Cerebellar nuclear complex (tissue), 1 donor: ENCODE results near the gene FOXN3.
"Not testable (repeated sequence)": the region's sequence is repeated elsewhere in the genome, so short reads cannot be mapped to it uniquely, and the experiment has no call there.

ENCODE experiments used
- DNase-seq, 2 experiments: peaks; one replicate each; lab custom pipeline; 2025; lab: John Stamatoyannopoulos, UW

The FOXN3 gene

DNA sequence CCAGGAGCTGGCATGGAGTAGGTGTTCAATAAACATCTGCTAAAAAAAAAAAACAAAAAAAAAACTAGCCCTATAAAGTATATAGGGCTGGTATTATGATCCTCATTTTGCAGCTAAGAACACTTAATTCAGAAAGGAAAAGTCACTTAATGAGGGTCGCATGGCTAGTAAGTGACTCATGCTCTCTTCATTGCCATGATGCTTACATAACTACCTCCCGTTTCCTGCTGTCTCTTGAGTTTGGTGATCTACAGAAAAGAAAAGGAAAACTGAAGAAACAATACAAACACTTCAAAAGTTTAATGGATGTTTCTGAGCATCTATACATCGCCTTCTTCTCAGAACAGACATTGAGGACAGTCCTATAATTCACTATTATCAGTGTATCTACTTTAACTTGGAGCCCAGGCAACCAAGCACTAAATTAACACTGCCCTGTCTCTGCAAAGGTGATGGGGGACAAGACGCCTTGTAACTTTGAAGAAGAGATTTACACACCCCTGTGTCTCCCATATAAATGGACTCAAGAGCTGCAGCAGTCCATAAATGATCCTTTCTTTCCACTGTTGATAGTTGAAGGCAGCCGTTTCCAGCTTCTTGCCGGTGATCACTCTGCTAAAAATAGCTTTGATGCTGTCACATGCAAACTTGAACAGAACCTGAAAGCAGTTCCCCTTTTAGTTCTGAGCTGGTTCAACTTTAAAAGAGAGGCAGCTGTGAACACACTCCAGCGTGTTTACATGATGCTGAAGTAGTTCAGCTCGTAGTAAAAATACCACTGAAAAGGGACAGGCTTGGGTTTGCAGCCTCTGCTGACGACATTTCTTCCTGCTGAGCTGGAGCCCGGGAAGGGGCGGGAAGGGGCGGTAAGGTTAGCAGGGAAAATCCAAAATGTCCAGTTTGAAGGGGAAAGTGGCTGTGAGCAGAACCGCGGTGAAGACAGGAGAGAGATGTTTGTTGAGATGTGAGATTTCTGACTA, 113.3 kb downstream of the FOXN3 start:
- DNase-seq, result no peak

DNA sequence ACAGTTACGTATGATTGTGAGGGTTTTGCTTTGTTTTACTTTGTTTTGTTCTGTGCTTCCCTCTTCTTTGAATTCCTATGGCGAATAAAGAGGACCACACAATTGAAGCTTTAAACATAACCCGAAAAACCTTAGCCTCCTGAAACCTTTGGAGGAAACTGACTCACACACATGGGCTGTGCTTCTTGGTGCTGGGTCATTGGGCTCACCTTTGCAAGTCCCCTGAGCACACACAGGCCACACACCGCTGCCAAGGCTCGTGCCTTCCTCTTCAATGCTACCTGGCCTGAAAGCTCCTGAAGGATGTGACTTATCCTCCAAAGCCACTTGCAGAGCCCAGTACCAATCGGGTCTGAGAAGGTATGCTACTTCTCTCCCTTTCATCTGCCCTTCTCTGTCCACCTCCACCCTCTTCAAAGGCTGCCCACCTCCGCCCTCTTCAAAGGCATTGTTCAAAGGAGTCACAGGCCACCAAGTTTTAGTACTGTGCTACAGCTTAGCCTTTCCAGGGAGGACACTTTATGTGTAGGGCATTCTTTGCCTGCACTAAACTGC, 114.6 kb downstream of the FOXN3 start:
- DNase-seq, result no peak

- DNase-seq, result no peak
Observed at GRCh38 chr14:89299587-89299986, 117.4 kb downstream of the FOXN3 start.

GRCh38 chr14:89298056-89298834, 118.8 kb downstream of the FOXN3 start:
- no peak for DNase-seq

- no peak for DNase-seq
Observed at GRCh38 chr14:89296281-89296745, 120.7 kb downstream of the FOXN3 start.

DNA sequence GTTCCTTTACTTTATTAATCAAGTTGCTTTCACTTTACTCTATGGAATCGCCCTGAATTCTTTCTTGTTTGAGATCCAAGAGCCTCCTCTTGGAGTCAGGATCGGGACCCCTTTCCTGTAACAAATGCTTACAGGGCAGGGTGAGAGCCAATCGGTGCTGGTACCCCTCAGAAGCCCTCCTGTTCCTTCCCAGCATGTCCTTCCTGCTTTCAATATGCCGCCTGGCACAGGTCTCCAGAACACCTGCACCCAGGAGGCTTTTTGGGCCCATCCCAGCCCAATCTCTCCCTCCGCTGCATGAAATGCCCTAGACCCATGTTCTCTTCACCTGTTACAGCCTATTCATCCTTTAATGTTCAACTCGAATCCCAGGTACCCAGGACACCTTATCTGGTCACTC, 122.2 kb downstream of the FOXN3 start:
- DNase-seq, result peak; percentile 43 to 68

DNA sequence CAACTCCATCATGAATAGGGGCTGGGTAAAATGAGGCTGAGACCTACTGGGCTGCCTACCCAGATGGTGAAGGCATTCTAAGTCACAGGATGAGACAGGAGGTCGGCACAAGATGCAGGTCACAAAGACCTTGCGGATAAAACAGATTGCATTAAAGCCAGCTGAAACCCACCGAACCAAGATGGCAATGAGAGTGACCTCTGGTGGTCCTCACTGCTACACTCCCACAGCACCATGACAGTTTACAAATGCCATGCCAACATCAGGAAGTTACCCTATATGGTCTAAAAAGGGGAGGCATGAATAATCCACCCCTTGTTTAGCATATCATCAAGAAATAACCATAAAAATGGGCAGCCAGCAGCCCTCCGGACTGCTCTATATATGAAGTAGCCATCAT, 122.6 kb downstream of the FOXN3 start:
- DNase-seq, result not testable (repeated sequence)

DNA sequence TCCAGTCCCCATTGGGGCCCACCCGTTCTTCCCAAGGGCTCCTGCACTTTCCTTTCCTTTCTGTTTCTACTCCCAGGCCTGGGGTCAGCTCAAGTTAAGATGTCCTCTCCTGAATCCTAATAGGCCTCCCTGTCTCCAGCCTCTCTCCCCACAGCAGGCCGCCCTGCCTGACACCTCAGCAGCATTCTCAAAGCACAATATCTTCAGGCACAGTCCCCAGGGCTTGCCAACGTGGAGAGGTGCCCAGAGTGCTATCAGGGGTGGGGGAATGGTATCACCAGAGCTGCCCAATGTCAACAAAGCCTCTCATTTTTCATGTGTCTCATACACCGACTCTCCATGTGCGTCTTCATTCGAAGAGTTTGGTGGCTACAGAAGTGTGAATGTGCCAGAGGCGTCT, 123.0 kb downstream of the FOXN3 start:
- DNase-seq, result no peak

DNA sequence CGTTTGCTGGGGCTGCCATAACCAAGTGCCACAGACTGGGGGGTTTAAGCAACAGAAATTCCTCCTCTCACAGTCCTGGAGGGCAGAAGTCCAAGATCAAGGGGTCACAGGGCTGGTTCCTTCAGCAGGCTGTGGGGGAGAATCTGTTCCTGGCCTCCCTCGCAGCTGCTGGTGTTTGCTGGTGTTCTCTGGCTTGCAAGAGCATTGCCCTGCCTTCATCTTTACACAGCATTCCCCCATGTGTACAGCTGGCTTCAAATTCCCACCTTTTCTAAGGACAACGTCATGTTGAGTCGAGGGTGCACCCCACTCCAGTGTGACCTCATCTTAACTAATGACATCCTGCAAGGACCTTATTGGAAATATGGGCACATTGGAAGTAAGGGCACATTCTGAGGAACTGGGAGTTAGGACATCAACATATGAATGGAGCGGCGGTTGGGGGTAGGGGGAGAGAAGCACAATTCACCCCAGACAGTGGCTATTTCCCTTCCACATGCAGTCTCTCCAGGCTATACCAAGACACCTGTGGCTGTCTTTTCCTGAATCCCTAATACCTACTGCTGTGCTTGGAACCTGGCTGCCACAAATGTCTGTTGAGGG, 123.6 kb downstream of the FOXN3 start:
- DNase-seq, result no peak

DNA sequence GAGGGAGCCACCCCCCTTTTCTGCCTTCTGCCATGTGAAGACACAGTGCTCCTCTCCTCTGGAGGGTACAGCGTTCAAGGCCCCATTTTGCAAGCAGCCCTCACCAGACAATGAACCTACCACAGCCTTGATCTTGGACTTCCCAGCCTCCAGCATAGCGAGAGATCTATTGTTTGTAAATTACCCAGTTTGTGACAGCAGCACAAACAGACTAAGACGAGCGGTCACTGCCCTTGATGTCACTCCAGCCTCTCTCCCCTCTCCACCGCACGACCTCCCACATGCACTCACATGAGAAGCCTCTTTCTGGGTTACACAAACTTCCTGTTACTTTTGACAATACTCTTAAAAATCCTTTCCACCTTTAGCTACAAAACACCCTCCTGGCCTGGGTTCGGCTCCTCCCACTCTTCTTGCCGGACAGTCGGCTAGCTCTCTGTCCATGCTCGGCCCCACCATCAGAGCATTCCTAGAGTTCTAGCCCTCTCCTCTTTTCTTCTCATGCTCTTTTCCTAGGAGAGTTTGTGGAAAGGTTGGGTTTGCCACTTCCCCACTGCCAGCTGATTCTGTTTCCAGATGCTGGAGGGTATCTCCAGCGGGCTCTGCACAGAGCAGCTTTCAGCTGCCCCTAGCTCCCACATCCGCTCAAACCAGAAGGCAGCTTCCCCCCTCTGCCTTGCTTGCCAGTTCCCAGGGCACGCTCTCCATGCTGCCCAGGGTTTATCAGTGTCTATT, 124.3 kb downstream of the FOXN3 start:
- DNase-seq, result no peak

DNA sequence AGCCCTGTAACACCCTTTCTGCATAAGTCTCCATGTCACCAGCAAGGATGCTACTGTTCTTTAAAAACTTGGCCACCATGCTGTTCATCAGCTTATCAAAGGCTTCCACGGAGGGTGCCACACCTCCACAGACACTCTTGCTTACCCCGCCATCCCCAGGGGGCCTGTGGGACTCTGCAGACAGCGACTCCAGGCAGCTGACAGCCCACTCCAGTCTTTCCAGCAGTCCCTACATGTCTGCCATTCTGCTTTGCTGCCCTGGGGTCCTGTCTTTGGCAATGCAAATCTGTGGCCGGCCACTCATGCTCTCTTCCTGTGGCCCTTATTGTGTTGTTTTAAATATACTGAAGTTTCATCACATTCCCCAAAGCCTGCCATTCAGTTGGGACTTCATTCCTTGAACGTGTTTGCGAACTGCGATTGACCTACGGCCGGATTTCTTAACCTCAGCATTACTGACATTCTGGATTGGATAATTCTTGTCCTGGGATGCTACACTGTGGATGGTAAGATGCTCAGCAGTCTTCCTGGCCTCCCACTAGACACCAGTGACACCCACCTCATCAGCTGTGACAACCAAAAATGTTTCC, 125.6 kb downstream of the FOXN3 start:
- DNase-seq, result no peak

DNA sequence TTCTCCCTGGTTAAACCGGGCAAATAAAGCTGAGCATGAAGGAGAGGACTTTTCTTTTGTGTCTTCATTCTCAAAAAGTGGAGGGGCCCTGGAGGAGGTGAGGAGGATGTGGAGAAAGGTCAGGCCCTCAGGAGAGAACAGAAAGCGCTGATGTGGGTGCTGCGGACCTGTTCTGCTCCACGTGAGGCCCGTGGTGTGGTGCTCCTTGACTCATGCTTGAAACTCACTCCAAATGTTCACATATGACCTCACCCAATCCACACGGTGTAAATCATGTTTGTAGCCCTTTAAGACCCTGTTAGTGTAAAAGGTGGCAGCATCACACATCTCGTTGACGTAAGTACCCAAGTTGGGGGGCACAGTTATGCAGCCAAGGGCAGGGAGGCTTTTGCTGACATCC, 126.2 kb downstream of the FOXN3 start:
- no peak for DNase-seq

- no peak for DNase-seq
Observed at GRCh38 chr14:89289477-89289876, 127.6 kb downstream of the FOXN3 start.

DNA sequence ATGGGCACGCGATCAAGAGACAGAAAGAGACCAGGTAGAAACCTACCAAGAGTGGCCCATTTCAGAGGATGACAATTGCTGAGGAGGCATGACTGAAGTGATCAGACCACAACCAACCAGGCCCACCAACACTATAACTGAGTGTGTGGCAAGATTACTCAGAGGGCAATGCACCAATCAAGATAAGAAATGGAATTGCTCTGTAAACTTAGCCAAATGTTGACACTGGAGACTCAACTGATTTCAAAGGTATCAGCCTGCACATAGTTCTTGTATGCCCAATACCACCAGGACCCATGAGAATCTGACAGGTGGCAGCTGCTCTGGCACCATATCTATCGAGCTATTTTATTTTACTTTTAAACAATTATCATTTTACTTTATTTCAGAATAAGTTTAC, 128.9 kb downstream of the FOXN3 start:
- no peak for DNase-seq

GRCh38 chr14:89284333-89285058, 132.5 kb downstream of the FOXN3 start:
- DNase-seq, result no peak

- DNase-seq, result no peak
Observed at GRCh38 chr14:89283327-89284060, 133.5 kb downstream of the FOXN3 start.

- DNase-seq, result no peak
Observed at GRCh38 chr14:89282191-89282590, 134.8 kb downstream of the FOXN3 start.

DNA sequence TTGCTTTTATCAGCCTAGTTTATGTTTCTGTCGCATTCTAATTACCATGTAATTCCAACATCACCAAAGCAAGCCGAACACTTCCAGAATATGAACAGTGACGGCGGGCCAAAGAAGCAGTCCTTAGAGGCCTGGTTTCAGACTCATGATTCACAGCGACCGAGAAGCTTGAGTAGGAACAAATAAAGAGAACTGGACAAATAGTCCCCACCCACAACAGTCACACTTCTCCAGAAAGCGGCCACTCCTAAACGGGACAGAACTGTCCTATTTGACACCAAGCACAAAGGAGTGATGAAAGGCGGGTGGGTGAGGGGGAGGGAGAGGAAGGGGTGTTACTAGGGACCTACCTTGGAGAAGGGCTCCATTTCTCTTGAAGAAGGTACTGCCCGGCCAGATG, 136.4 kb downstream of the FOXN3 start:
- DNase-seq, result no peak

DNA sequence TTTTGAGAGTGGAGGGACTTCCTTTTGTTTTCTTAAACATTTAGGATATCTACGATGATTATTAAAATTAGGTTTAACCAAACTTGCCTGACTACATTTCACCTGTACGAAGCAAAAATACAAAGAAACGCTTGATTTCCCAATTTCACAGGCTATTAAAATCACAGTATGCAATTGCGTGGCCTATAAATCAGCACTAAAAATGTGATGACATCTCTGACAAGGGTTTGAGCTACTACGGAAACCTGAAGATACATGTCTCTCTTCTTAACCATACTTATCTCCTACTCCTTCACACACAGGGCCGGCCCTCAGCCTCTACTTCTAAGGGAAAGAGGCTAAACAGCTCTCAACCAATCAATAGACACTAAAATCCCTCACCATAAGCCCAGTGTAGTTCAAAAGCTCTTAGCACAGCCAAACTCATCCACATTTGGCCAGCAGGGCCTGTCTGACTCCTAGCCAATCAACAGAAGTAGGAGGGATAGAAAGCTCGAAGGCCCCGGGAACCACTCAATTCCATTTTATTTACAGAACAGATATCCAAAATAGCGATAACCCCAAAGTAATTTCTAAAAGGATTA, 137.3 kb downstream of the FOXN3 start:
- DNase-seq, result no peak
